Esophagus squamous epithelium (tissue), 5 donors: ENCODE data around the gene CCNB1. TPM values are rescaled to one million over a fixed set of nuclear protein-coding genes. Genes with fewer than 3 reads are reported as not detected.
A peak's percentile ranks its signal among the peaks of the same experiment; 100 is the strongest.
"Not testable (repeated sequence)": the region's sequence is repeated elsewhere in the genome, so short reads cannot be mapped to it uniquely, and the experiment has no call there.

Experiments used
- DNase-seq: peaks from one replicate; lab custom pipeline; 2025; lab: John Stamatoyannopoulos, UW
- H3K27ac ChIP-seq, 4 donors: fragments of 200-600 bp; sonication (generic); one replicate each; pipeline ENCODE4 v1.5.1; 2016 to 2019; ENCODE audit warnings: mild to moderate bottlenecking in 1 of 4
- H3K27me3 ChIP-seq, 4 donors: fragments of 200-600 bp; sonication (generic); 1 replicate in 3 of 4; 2 replicates in 1 of 4; pipeline versions ENCODE4 v1.5.1 to v1.6.0; 2017 to 2021; ENCODE audit warnings: antibody characterized with exemption in 1 of 4
- H3K36me3 ChIP-seq, 3 donors: fragments of 200-600 bp; sonication (generic); one replicate each; pipeline ENCODE4 v1.5.1; 2016 to 2019
- H3K4me1 ChIP-seq, 3 donors: fragments of 200-600 bp; sonication (generic); one replicate each; pipeline ENCODE4 v1.5.1; 2017 to 2019
- H3K4me3 ChIP-seq, 4 donors: fragments of 200-600 bp; sonication (generic); 1 replicate in 3 of 4; 2 replicates in 1 of 4; pipeline ENCODE4 v1.5.1; 2016 to 2019; ENCODE audit warnings: mild to moderate bottlenecking in 2 of 4, moderate library complexity in 1 of 4
- H3K9me3 ChIP-seq, 3 donors: fragments of 200-600 bp; sonication (generic); one replicate each; pipeline ENCODE4 v1.5.1; 2016 to 2019
- POLR2A ChIP-seq, 4 donors: fragments of 450-650 bp; IDR thresholded peaks; one replicate each; pipeline ENCODE4 v1.6.1; 2017; ENCODE audit warnings: antibody characterized with exemption in 4 of 4, mild to moderate bottlenecking in 4 of 4, moderate library complexity in 3 of 4
- WGBS, 2 donors: methylation state at CpG; one replicate each; pipeline ENCODE4 v1.1.5; 2018; 5-methylcytosine and 5-hydroxymethylcytosine counted together
- intact Hi-C: fragments of 100-400 bp; cut with DNase I; formaldehyde crosslinking; loops from one replicate; pipeline ENCODE4 v1.15.0; 2022
- total RNA-seq, 4 donors: library from RNA; depleted of rRNA; stranded (reverse); fragments of >200 nt; gene quantifications; one replicate each; pipeline ENCODE4 v1.1.0, GENCODE V29; 2016
- TF ChIP-seq, protein P1 (sequence below), 6 experiments: fragments of 450-650 bp in 4 of 6; fragments of 200-600 bp in 2 of 6; sonication (generic) in 2 of 6; IDR thresholded peaks; one replicate each; pipeline ENCODE4 v1.5.1; 2016 to 2019; ENCODE audit warnings: antibody characterized with exemption in 6 of 6, mild to moderate bottlenecking in 4 of 6, moderate library complexity in 4 of 6
- donor health status: DM: yes; HTN: yes; CAD: no.

Gene CCNB1
- total RNA-seq, 4 donors from 2014 or later = 26.7 to 96.0 (median 57.1) TPM

DNA sequence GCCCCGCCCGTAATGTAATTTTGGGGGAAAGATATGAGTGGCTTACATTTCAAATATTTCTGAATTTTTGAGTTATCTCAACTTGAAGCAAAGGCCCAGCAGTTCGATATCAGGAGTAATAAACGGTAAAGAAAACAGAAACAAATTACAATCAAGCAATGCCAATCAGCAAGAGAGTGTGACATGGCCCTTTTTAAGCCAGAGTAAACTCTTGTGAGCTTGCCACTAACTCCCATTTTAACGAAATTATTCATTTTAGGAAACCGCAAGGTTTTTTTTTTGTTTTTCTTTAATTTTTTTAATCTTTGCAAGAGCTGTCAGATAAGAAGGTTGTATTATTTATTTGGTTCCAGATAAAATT is 50.2 kb downstream of the CCNB1 start:
- Histone ChIP-seq H3K4me3 (peak overlapping the region; percentile 81 to 100 (median 91)), H3K27me3 (no peaks in the 10 kb centered on the region), H3K9me3 (no peaks in the 10 kb centered on the region), H3K4me1 (peaks cover 0 to 21% (median 14%) of the 10 kb centered on the region in 3 donors), H3K36me3 (no peaks in the 10 kb centered on the region), H3K27ac (peak overlapping the region in 3 of 4 donors; percentile 95 to 98 (median 97))
- no peak for DNase-seq
- no peak for TF ChIP-seq POLR2A (IDR thresholded peaks at IDR 0.05)
- TF ChIP-seq, protein P1, sequence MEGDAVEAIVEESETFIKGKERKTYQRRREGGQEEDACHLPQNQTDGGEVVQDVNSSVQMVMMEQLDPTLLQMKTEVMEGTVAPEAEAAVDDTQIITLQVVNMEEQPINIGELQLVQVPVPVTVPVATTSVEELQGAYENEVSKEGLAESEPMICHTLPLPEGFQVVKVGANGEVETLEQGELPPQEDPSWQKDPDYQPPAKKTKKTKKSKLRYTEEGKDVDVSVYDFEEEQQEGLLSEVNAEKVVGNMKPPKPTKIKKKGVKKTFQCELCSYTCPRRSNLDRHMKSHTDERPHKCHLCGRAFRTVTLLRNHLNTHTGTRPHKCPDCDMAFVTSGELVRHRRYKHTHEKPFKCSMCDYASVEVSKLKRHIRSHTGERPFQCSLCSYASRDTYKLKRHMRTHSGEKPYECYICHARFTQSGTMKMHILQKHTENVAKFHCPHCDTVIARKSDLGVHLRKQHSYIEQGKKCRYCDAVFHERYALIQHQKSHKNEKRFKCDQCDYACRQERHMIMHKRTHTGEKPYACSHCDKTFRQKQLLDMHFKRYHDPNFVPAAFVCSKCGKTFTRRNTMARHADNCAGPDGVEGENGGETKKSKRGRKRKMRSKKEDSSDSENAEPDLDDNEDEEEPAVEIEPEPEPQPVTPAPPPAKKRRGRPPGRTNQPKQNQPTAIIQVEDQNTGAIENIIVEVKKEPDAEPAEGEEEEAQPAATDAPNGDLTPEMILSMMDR (IDR thresholded peaks at IDR 0.05) = no peak
- WGBS, 2 donors = 40 to 47% methylated on average over 6 of the region's 6 CpGs
- intact Hi-C loops = no loop called here

DNA sequence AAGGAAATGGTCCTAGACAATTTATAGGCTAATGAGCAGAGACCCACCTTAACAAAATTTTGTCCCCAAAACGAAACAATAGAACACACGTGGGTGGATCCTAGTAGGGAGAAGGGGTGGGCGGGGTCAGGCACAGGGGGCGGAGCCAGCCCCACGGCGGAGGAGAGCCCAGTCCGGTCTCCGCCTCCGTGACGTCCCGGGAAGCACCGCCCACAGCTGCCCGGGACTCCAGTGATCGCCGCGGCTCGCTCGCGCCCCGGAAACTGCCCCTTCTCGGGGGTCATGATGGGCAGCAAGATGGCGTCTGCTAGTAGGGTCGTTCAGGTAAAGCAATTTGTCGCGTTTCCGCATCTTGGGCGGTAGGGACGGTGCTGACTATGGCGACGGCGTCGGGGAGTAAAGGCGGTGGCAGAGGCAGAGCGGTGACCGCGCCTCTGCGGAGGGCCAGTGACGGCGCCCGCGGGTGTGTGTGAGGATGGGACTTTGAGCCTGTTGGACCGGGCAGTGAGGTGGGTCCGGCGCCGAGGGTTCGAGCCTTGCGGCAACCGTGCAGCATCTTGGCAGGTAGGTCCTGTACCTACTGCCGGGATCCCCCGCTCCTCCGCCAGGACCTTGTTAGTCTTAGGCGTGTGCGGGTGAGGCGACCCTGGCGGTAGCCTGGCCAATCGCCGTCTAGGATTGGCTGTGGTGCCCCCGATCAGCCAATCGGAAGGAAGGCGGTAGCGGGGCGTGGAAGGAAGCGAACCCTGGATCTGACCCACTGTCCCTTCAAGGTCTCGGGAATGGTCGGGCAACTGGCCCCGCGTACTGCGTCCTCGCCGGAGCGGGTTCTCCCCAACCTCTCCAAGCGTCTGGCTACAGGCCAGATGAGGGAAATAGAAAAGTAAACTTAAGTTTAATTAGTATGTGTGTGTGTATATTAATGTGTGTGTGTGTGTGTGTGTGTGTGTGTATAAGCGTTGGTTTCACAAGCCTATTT is 50.9 kb downstream of the CCNB1 start:
- no peaks in the 10 kb centered on the region for H3K36me3 ChIP-seq
- peak overlapping the region; percentile 95 to 98 (median 96) for H3K27ac ChIP-seq
- peaks cover 0 to 21% (median 14%) of the 10 kb centered on the region in 3 donors for H3K4me1 ChIP-seq
- 0% methylated on average over 33 to 39 of the region's 73 CpGs for WGBS, 2 donors
- peak; percentile 77 for DNase-seq
- peak in 3 of 4 donors; percentile 56 to 91 (median 79) for TF ChIP-seq POLR2A (IDR thresholded peaks at IDR 0.05)
- TF ChIP-seq, protein P1 (IDR thresholded peaks at IDR 0.05) = peak in 3 of 6 experiments; percentile 41 to 64 (median 55)
- peak overlapping the region; percentile 81 to 100 (median 91) for H3K4me3 ChIP-seq
- intact Hi-C loops = no loop called here
- no peaks in the 10 kb centered on the region for H3K27me3 ChIP-seq
- H3K9me3 ChIP-seq = no peaks in the 10 kb centered on the region

DNA sequence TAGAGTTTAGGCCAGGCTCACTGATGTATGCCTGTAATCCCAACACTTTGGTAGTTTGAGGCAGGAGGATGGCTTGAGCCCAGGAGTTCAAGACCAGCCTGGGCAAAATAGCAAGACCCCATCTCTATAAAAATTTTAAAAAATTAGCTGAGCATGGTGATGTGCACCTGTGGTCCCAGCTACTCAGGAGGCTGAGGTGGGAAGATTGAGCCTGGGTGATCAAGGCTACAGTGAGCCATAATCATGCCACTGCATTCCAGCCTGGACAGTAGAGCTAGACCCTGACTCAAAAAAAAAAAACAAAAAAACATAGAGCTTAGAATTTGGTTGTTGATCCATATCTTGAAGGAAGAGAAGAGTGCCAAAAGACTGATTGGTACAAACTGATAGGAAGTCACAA is 53.0 kb downstream of the CCNB1 start:
- Histone ChIP-seq H3K36me3 (peaks cover 0 to 7% (median 0%) of the 10 kb centered on the region in 3 donors), H3K27ac (no peak overlapping the region), H3K9me3 (no peaks in the 10 kb centered on the region), H3K4me3 (no peak overlapping the region), H3K27me3 (no peaks in the 10 kb centered on the region), H3K4me1 (peaks cover 0 to 21% (median 14%) of the 10 kb centered on the region in 3 donors)
- intact Hi-C loops = no loop called here
- no peak for DNase-seq
- TF ChIP-seq, protein P1 (IDR thresholded peaks at IDR 0.05) = no peak
- TF ChIP-seq POLR2A (IDR thresholded peaks at IDR 0.05) = no peak

DNA sequence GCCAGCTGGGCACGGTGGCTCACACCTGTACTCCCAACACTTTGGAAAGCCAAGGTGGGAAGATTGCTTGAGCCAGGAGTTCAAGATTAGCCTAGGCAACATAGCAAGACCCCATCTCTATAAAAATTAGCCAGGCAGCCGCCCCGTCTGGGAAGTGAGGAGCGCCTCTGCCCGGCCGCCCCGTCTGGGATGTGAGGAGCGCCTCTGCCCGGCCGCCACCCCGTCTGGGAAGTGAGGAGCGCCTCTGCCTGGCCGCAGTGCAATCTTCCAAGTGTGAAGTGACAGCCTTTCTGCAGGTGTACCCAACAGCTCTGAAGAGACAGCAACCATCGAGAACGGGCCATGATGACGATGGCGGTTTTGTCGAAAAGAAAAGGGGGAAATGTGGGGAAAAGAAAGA is 53.4 kb downstream of the CCNB1 start:
- peaks cover 0 to 21% (median 14%) of the 10 kb centered on the region in 3 donors for H3K4me1 ChIP-seq
- H3K27ac ChIP-seq, DNase-seq, H3K27me3 ChIP-seq, intact Hi-C loops, H3K9me3 ChIP-seq, H3K4me3 ChIP-seq: not testable (repeated sequence)
- peaks cover 0 to 11% (median 0%) of the 10 kb centered on the region in 3 donors for H3K36me3 ChIP-seq
- WGBS, 2 donors = 83 to 85% methylated on average over 1 of the region's 18 CpGs

DNA sequence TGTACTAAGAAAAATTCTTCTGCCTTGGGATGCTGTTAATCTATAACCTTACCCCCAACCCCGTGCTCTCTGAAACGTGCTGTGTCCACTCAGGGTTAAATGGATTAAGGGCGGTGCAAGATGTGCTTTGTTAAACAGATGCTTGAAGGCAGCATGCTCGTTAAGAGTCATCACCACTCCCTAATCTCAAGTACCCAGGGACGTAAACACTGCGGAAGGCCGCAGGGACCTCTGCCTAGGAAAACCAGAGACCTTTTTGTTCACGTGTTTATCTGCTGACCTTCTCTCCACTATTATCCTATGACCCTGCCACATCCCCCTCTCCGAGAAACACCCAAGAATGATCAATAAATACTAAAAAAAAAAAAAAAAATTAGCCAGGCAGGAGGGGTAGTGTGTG is 53.9 kb downstream of the CCNB1 start:
- intact Hi-C loops, H3K9me3 ChIP-seq: not testable (repeated sequence)
- WGBS, 2 donors = 88 to 93% methylated on average over 4 to 6 of the region's 9 CpGs

DNA sequence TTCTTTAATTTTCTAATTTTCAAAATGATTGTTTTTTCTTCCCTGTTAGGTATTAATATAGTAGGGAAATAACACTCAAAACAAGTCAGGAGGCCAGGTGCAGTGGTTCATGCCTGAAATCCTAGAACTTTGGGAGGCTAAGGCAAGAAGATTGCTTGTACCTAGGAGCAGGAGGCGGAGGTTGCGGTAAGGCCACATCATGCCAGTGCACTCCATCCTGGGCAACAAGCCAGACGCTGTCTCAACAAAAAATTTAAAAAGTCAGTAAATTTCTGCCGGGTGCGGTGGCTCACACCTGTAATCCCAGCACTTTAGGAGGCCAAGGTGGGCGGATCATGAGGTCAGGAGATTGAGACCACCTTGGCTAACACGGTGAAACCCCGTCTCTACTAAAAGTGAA is 57.6 kb downstream of the CCNB1 start:
- intact Hi-C loops = no loop called here
- Histone ChIP-seq H3K36me3 (peaks cover 0 to 53% (median 6%) of the 10 kb centered on the region in 3 donors), H3K4me3 (no peak overlapping the region), H3K27ac (no peak overlapping the region), H3K27me3 (no peaks in the 10 kb centered on the region), H3K4me1 (peaks cover 0 to 1% (median 0%) of the 10 kb centered on the region in 3 donors), H3K9me3 (no peaks in the 10 kb centered on the region)
- TF ChIP-seq, protein P1 (IDR thresholded peaks at IDR 0.05) = no peak
- TF ChIP-seq POLR2A (IDR thresholded peaks at IDR 0.05) = no peak
- WGBS, 2 donors = 84 to 100% methylated on average over 4 to 8 of the region's 8 CpGs
- no peak for DNase-seq

More for the DNA sequence above, 53.9 kb downstream of the CCNB1 start:
- not testable (repeated sequence) for H3K27ac ChIP-seq, H3K4me3 ChIP-seq, H3K27me3 ChIP-seq, DNase-seq
- Histone ChIP-seq H3K36me3 (peaks cover 0 to 16% (median 0%) of the 10 kb centered on the region in 3 donors), H3K4me1 (peaks cover 0 to 21% (median 14%) of the 10 kb centered on the region in 3 donors)
